Measurements from ENCODE around the gene IQGAP3.

GRCh38 chr1:156485984-156486383, 86.4 kb downstream of the IQGAP3 start:
- TF ChIP-seq EZH2 (IDR thresholded peaks at IDR 0.05; ENCODE audit: borderline replicate concordance, insufficient read depth, low read depth, low read length, poor library complexity, severe bottlenecking) = no peak
- TF ChIP-seq CTCF (IDR thresholded peaks at IDR 0.05) = no peak
